Large intestine (tissue), 3 donors: ENCODE data around the gene COPS7A. TPM values are rescaled to one million over a fixed set of nuclear protein-coding genes. Genes with fewer than 3 reads are reported as not detected.
A peak's percentile ranks its signal among the peaks of the same experiment; 100 is the strongest.

Experiments
- DNase-seq, 2 donors: peaks; one replicate each; pipeline versions ENCODE4 v3.0.0 to v3.0.0-alpha.2; 2013
- H3K27ac ChIP-seq: one replicate; pipeline ENCODE4 v1.5.1; 2013; ENCODE audit warnings: low read length
- H3K27me3 ChIP-seq: 2 replicates; pipeline ENCODE4 v1.6.1; 2013; ENCODE audit warnings: low read length; ENCODE audit not compliant: control insufficient read depth, insufficient read depth
- H3K36me3 ChIP-seq: 2 replicates; pipeline ENCODE4 v1.6.1; 2013; ENCODE audit warnings: low read length; ENCODE audit not compliant: control insufficient read depth, insufficient read depth
- H3K4me1 ChIP-seq: one replicate; pipeline ENCODE4 v1.6.1; 2013; ENCODE audit warnings: low read length; ENCODE audit not compliant: control insufficient read depth, insufficient read depth
- H3K4me3 ChIP-seq: one replicate; pipeline ENCODE4 v1.5.1; 2013; ENCODE audit warnings: low read length
- H3K9me3 ChIP-seq: one replicate; pipeline ENCODE4 v1.6.1; 2013; ENCODE audit warnings: mild to moderate bottlenecking, low read depth, low read length, moderate library complexity; ENCODE audit not compliant: control insufficient read depth
- WGBS: methylation state at CpG from one replicate; pipeline ENCODE4 v1.1.5; 2013; ENCODE audit warnings: low lambda C conversion rate; ENCODE audit not compliant: insufficient coverage; 5-methylcytosine and 5-hydroxymethylcytosine counted together
- polyA plus RNA-seq: library from polyadenylated mRNA; unstranded; fragments of 120-200 nt; gene quantifications from one replicate; pipeline ENCODE4 v1.2.1, GENCODE V29; 2013

COPS7A gene
- polyA plus RNA-seq, 1 donor: 42.2 TPM

- Histone ChIP-seq H3K27ac (no peak overlapping the region), H3K4me1 (peaks cover 49% of the 10 kb centered on the region), H3K36me3 (no peaks in the 10 kb centered on the region), H3K4me3 (no peak overlapping the region), H3K9me3 (no peaks in the 10 kb centered on the region), H3K27me3 (peaks cover 10% of the 10 kb centered on the region)
- WGBS: no CpG with 5 or more reads among the region's 5 CpGs
- no peak for DNase-seq
Observed at GRCh38 chr12:6777386-6777785, 53.5 kb downstream of the COPS7A start.

GRCh38 chr12:6778217-6778573, 54.3 kb downstream of the COPS7A start:
- Histone ChIP-seq H3K27ac (peak overlapping the region; percentile 21), H3K4me1 (peaks cover 49% of the 10 kb centered on the region), H3K4me3 (peak overlapping the region; percentile 31), H3K9me3 (no peaks in the 10 kb centered on the region), H3K27me3 (peaks cover 6% of the 10 kb centered on the region), H3K36me3 (no peaks in the 10 kb centered on the region)
- no peak for DNase-seq
- 61% methylated on average over 4 of the region's 14 CpGs for WGBS

- H3K36me3 ChIP-seq: no peaks in the 10 kb centered on the region
- peak; percentile 93 to 94 for DNase-seq
Observed at GRCh38 chr12:6778574-6779550, 55.0 kb downstream of the COPS7A start.

GRCh38 chr12:6779708-6780432, 56.0 kb downstream of the COPS7A start:
- WGBS: no CpG with 5 or more reads among the region's 6 CpGs
- Histone ChIP-seq H3K27ac (peak overlapping the region; percentile 54), H3K4me3 (no peak overlapping the region), H3K27me3 (no peaks in the 10 kb centered on the region), H3K36me3 (no peaks in the 10 kb centered on the region), H3K4me1 (peaks cover 47% of the 10 kb centered on the region), H3K9me3 (no peaks in the 10 kb centered on the region)
- peak in 1 of 2 donors; percentile 82 for DNase-seq

More at GRCh38 chr12:6778574-6779550, 55.0 kb downstream of the COPS7A start:
- H3K27me3 ChIP-seq: peaks cover 3% of the 10 kb centered on the region
- no CpG with 5 or more reads among the region's 35 CpGs for WGBS
- no peaks in the 10 kb centered on the region for H3K9me3 ChIP-seq
- H3K4me3 ChIP-seq: peak overlapping the region; percentile 31
- H3K27ac ChIP-seq: peak overlapping the region; percentile 54
- peaks cover 49% of the 10 kb centered on the region for H3K4me1 ChIP-seq

GRCh38 chr12:6780573-6780972, 56.7 kb downstream of the COPS7A start:
- Histone ChIP-seq H3K36me3 (no peaks in the 10 kb centered on the region), H3K4me3 (no peak overlapping the region), H3K27me3 (no peaks in the 10 kb centered on the region), H3K9me3 (no peaks in the 10 kb centered on the region), H3K4me1 (peaks cover 40% of the 10 kb centered on the region), H3K27ac (no peak overlapping the region)
- WGBS: no CpG with 5 or more reads among the region's 6 CpGs
- peak in 1 of 2 donors; percentile 49 for DNase-seq

Other genes with a start within 250 kb of the COPS7A start
- 103 TPM for gene MRPL51, start 230.8 kb upstream of the COPS7A start, polyA plus RNA-seq
- gene NCAPD2, start 229.9 kb upstream of the COPS7A start, polyA plus RNA-seq: 38.6 TPM
- 2,065 TPM for gene GAPDH, start 189.5 kb upstream of the COPS7A start, polyA plus RNA-seq
- 10.5 TPM for gene IFFO1, start 168.0 kb upstream of the COPS7A start, polyA plus RNA-seq
- gene NOP2, start 155.8 kb upstream of the COPS7A start, polyA plus RNA-seq: 49.3 TPM
- 132 TPM for gene CHD4, start 116.7 kb upstream of the COPS7A start, polyA plus RNA-seq
- 21.4 TPM for gene LPAR5, start 88.1 kb upstream of the COPS7A start, polyA plus RNA-seq
- 4.0 TPM for gene ACRBP, start 76.6 kb upstream of the COPS7A start, polyA plus RNA-seq
- 61.1 TPM for gene ING4, start 60.9 kb upstream of the COPS7A start, polyA plus RNA-seq
- 86.3 TPM for gene ZNF384, start 34.7 kb upstream of the COPS7A start, polyA plus RNA-seq
- gene PIANP, start 23.2 kb upstream of the COPS7A start, polyA plus RNA-seq: 5.4 TPM
- 174 TPM for gene MLF2, start 29.1 kb downstream of the COPS7A start, polyA plus RNA-seq
- 242 TPM for gene PTMS, start 42.3 kb downstream of the COPS7A start, polyA plus RNA-seq
- gene LAG3, start 48.5 kb downstream of the COPS7A start, polyA plus RNA-seq: 2.1 TPM
- gene CD4, start 65.5 kb downstream of the COPS7A start, polyA plus RNA-seq: 17.4 TPM
- gene GPR162, start 97.8 kb downstream of the COPS7A start, polyA plus RNA-seq: 7.9 TPM
- gene P3H3, start 104.4 kb downstream of the COPS7A start, polyA plus RNA-seq: 15.6 TPM
- gene GNB3, start 116.9 kb downstream of the COPS7A start, polyA plus RNA-seq: 5.9 TPM
- 29.1 TPM for gene CDCA3, start 127.2 kb downstream of the COPS7A start, polyA plus RNA-seq
- 49.7 TPM for gene USP5, start 128.1 kb downstream of the COPS7A start, polyA plus RNA-seq
- 564 TPM for gene TPI1, start 143.5 kb downstream of the COPS7A start, polyA plus RNA-seq
- gene SPSB2, start 149.3 kb downstream of the COPS7A start, polyA plus RNA-seq: 15.3 TPM
- 8.2 TPM for gene LRRC23, start 180.8 kb downstream of the COPS7A start, polyA plus RNA-seq
- 18.6 TPM for gene ENO2, start 190.5 kb downstream of the COPS7A start, polyA plus RNA-seq
- gene ATN1, start 203.9 kb downstream of the COPS7A start, polyA plus RNA-seq: 66.6 TPM
- gene RNU7-1, start 219.8 kb downstream of the COPS7A start, polyA plus RNA-seq: not detected
- 141 TPM for gene C12orf57, start 220.0 kb downstream of the COPS7A start, polyA plus RNA-seq
- 34.6 TPM for gene PTPN6, start 227.3 kb downstream of the COPS7A start, polyA plus RNA-seq
- gene PHB2, start 246.6 kb downstream of the COPS7A start, polyA plus RNA-seq: 225 TPM
- 38.8 TPM for gene EMG1, start 246.9 kb downstream of the COPS7A start, polyA plus RNA-seq